ENCODE measurements around the gene GARRE1.
"Not testable (repeated sequence)": the region's sequence is repeated elsewhere in the genome, so short reads cannot be mapped to it uniquely, and the experiment has no call there.

GARRE1 gene

GRCh38 chr19:34230820-34231219 is 23.5 kb upstream of the GARRE1 start:
- DNase-seq (ENCODE audit: low read depth in 1 of 2, low spot score in 1 of 2) = no peak

- no peak for DNase-seq (ENCODE audit: low read depth in 1 of 2, low spot score in 1 of 2)
These were observed 22.9 kb upstream of the GARRE1 start for GRCh38 chr19:34231439-34231838.

- DNase-seq (ENCODE audit: low read depth in 1 of 2, low spot score in 1 of 2) = no peak
These were observed 21.5 kb upstream of the GARRE1 start for GRCh38 chr19:34232566-34233481.

- no peak for DNase-seq (ENCODE audit: low read depth in 1 of 2, low spot score in 1 of 2)
These were observed 18.9 kb upstream of the GARRE1 start for GRCh38 chr19:34235425-34235940.

GRCh38 chr19:34236035-34236987 is 18.0 kb upstream of the GARRE1 start:
- no peak for DNase-seq (ENCODE audit: low read depth in 1 of 2, low spot score in 1 of 2)

GRCh38 chr19:34237283-34237682 is 17.1 kb upstream of the GARRE1 start:
- DNase-seq (ENCODE audit: low read depth in 1 of 2, low spot score in 1 of 2) = no peak

GRCh38 chr19:34237939-34238338 is 16.4 kb upstream of the GARRE1 start:
- no peak for DNase-seq (ENCODE audit: low read depth in 1 of 2, low spot score in 1 of 2)

GRCh38 chr19:34241513-34242337 is 12.6 kb upstream of the GARRE1 start:
- DNase-seq (ENCODE audit: low read depth in 1 of 2, low spot score in 1 of 2) = no peak

GRCh38 chr19:34243138-34243875 is 11.0 kb upstream of the GARRE1 start:
- not testable (repeated sequence) for DNase-seq (ENCODE audit: low read depth in 1 of 2, low spot score in 1 of 2)

- DNase-seq (ENCODE audit: low read depth in 1 of 2, low spot score in 1 of 2) = no peak
These were observed 10.3 kb upstream of the GARRE1 start for GRCh38 chr19:34243876-34244578.

- DNase-seq (ENCODE audit: low read depth in 1 of 2, low spot score in 1 of 2) = no peak
These were observed 9.6 kb upstream of the GARRE1 start for GRCh38 chr19:34244611-34245299.

- no peak for DNase-seq (ENCODE audit: low read depth in 1 of 2, low spot score in 1 of 2)
These were observed 8.0 kb upstream of the GARRE1 start for GRCh38 chr19:34246340-34246739.

- no peak for DNase-seq (ENCODE audit: low read depth in 1 of 2, low spot score in 1 of 2)
These were observed 5.4 kb upstream of the GARRE1 start for GRCh38 chr19:34248941-34249340.

- DNase-seq (ENCODE audit: low read depth in 1 of 2, low spot score in 1 of 2) = not testable (repeated sequence)
These were observed 1.2 kb upstream of the GARRE1 start for GRCh38 chr19:34253167-34253566.

GRCh38 chr19:34253681-34254045 is 691 bp upstream of the GARRE1 start:
- DNase-seq (ENCODE audit: low read depth in 1 of 2, low spot score in 1 of 2) = not testable (repeated sequence)

- DNase-seq (ENCODE audit: low read depth in 1 of 2, low spot score in 1 of 2) = peak in 1 of 2 donors; percentile 9
These were observed 511 bp downstream of the GARRE1 start for GRCh38 chr19:34254698-34255432.

GRCh38 chr19:34255546-34255945 is 1.2 kb downstream of the GARRE1 start:
- no peak for DNase-seq (ENCODE audit: low read depth in 1 of 2, low spot score in 1 of 2)
